ENCODE results near the gene MED31.
"Not testable (repeated sequence)": the region's sequence is repeated elsewhere in the genome, so short reads cannot be mapped to it uniquely, and the experiment has no call there.

Gene MED31

GRCh38 chr17:6695051-6695450 lies 43.6 kb upstream of the MED31 start:
- 0 out of 2 replicates have a peak, but pooled peaks have one; percentile 11 for TF ChIP-seq SCRT2 (tag by site-specific recombination; IDR thresholded peaks at IDR 0.05)
- TF ChIP-seq ZFP69B (tag by site-specific recombination; IDR thresholded peaks at IDR 0.05): no peak
- Histone ChIP-seq H3K36me3 (ENCODE audit: control insufficient read depth in 2 of 2, insufficient read depth in 1 of 2, low read length in 2 of 2) (no peaks in the 10 kb centered on the region), H3K4me1 (ENCODE audit: control insufficient read depth, insufficient read depth, low read length) (no peaks in the 10 kb centered on the region), H3K9me3 (ENCODE audit: control insufficient read depth, insufficient read depth, low read depth, low read length) (no peaks in the 10 kb centered on the region), H3K27ac (ENCODE audit: extremely low read depth, low read depth, low read length) (no peak overlapping the region), H3K4me3 (ENCODE audit: low read depth, low read length) (no peak overlapping the region)
- ChIA-PET POLR2A (no interaction called here), CTCF (interaction anchor here (1.1 to 1.6 kb wide), 2 partner anchors 148 to 159 kb away, joined by 3 to 4 read pairs; no protein-coding TSS in a partner anchor)

- H3K4me3 ChIP-seq (ENCODE audit: low read depth, low read length); POLR2A ChIA-PET; H3K9me3 ChIP-seq (ENCODE audit: control insufficient read depth, insufficient read depth, low read depth, low read length); H3K4me1 ChIP-seq (ENCODE audit: control insufficient read depth, insufficient read depth, low read length); H3K36me3 ChIP-seq (ENCODE audit: control insufficient read depth in 2 of 2, insufficient read depth in 1 of 2, low read length in 2 of 2); H3K27ac ChIP-seq (ENCODE audit: extremely low read depth, low read depth, low read length): not testable (repeated sequence)
- CTCF ChIA-PET: interaction anchor here (1.8 kb wide), 1 partner anchor 10 kb away, joined by 5 read pairs; no protein-coding TSS in a partner anchor
- TF ChIP-seq ZNF366 (tag by site-specific recombination; conservative IDR thresholded peaks at IDR 0.05): peak; percentile 99
- peak; percentile 97 for TF ChIP-seq ZBTB17 (tag by site-specific recombination; IDR thresholded peaks at IDR 0.05)
Observed at GRCh38 chr17:6691958-6692357, 40.6 kb upstream of the MED31 start.

GRCh38 chr17:6691546-6691945 lies 40.1 kb upstream of the MED31 start:
- TF ChIP-seq ZNF19 (tag by site-specific recombination; IDR thresholded peaks at IDR 0.05; ENCODE audit: low read depth) (no peak), ZNF660 (tag by site-specific recombination; IDR thresholded peaks at IDR 0.05) (no peak), ZNF514 (tag by site-specific recombination; IDR thresholded peaks at IDR 0.05) (no peak), ZFP37 (tag by site-specific recombination; IDR thresholded peaks at IDR 0.05) (no peak), ZNF148 (tag by site-specific recombination; IDR thresholded peaks at IDR 0.05; ENCODE audit: borderline replicate concordance) (no peak)
- Histone ChIP-seq H3K4me1 (ENCODE audit: control insufficient read depth, insufficient read depth, low read length) (no peaks in the 10 kb centered on the region), H3K36me3 (ENCODE audit: control insufficient read depth in 2 of 2, insufficient read depth in 1 of 2, low read length in 2 of 2) (no peaks in the 10 kb centered on the region), H3K27ac (ENCODE audit: extremely low read depth, low read depth, low read length) (no peak overlapping the region), H3K4me3 (ENCODE audit: low read depth, low read length) (no peak overlapping the region), H3K9me3 (ENCODE audit: control insufficient read depth, insufficient read depth, low read depth, low read length) (no peaks in the 10 kb centered on the region)
- POLR2A ChIA-PET: no interaction called here
- CTCF ChIA-PET: interaction anchor here (1.8 kb wide), 1 partner anchor 10 kb away, joined by 5 read pairs; no protein-coding TSS in a partner anchor

- no peak overlapping the region for H3K27ac ChIP-seq (ENCODE audit: extremely low read depth, low read depth, low read length)
- no peaks in the 10 kb centered on the region for H3K9me3 ChIP-seq (ENCODE audit: control insufficient read depth, insufficient read depth, low read depth, low read length)
- no peak overlapping the region for H3K4me3 ChIP-seq (ENCODE audit: low read depth, low read length)
- CTCF ChIA-PET: interaction anchor here (1.3 kb wide), 1 partner anchor 11 kb away, joined by 3 read pairs; no protein-coding TSS in a partner anchor
- H3K4me1 ChIP-seq (ENCODE audit: control insufficient read depth, insufficient read depth, low read length): no peaks in the 10 kb centered on the region
- POLR2A ChIA-PET: no interaction called here
- no peaks in the 10 kb centered on the region for H3K36me3 ChIP-seq (ENCODE audit: control insufficient read depth in 2 of 2, insufficient read depth in 1 of 2, low read length in 2 of 2)
- TF ChIP-seq ZNF596 (tag by site-specific recombination; IDR thresholded peaks at IDR 0.05) (no peak), ZBTB20 (tag by site-specific recombination; IDR thresholded peaks at IDR 0.05) (no peak), HIC1 (tag by site-specific recombination; IDR thresholded peaks at IDR 0.05) (no peak), ZNF416 (tag by site-specific recombination; IDR thresholded peaks at IDR 0.05) (no peak), ZBTB7A (tag by site-specific recombination; IDR thresholded peaks at IDR 0.05; ENCODE audit: low read depth) (no peak), ZNF544 (tag by site-specific recombination; IDR thresholded peaks at IDR 0.05) (no peak), ZNF37A (tag by site-specific recombination; IDR thresholded peaks at IDR 0.05) (no peak), YY2 (tag by site-specific recombination; IDR thresholded peaks at IDR 0.05) (no peak), ZBTB10 (tag by site-specific recombination; IDR thresholded peaks at IDR 0.05) (no peak), ZNF426 (tag by site-specific recombination; IDR thresholded peaks at IDR 0.05) (no peak), ZNF221 (tag by site-specific recombination; IDR thresholded peaks at IDR 0.05; ENCODE audit: borderline replicate concordance) (no peak), KLF8 (tag by site-specific recombination; IDR thresholded peaks at IDR 0.05) (no peak), ZNF404 (tag by site-specific recombination; IDR thresholded peaks at IDR 0.05) (no peak), ZNF341 (tag by site-specific recombination; IDR thresholded peaks at IDR 0.05; ENCODE audit: low read depth) (no peak), ZNF366 (tag by site-specific recombination; conservative IDR thresholded peaks at IDR 0.05) (no peak)
Observed at GRCh38 chr17:6690641-6691040, 39.2 kb upstream of the MED31 start.

Data from HEK293 (cell line).